Breast epithelium (tissue), 3 donors: ENCODE data around the gene LONP2.
A peak's percentile ranks its signal among the peaks of the same experiment; 100 is the strongest.

Experiments
- POLR2AphosphoS5 ChIP-seq, 3 donors: sonication (generic); formaldehyde crosslinking; IDR thresholded peaks; one replicate each; pipeline ENCODE4 v1.6.1; 2017; ENCODE audit warnings: antibody characterized with exemption in 3 of 3
- TF ChIP-seq, protein P1 (sequence below), 3 donors: fragments of 450-650 bp; IDR thresholded peaks; one replicate each; pipeline ENCODE4 v1.5.1; 2016 to 2017; ENCODE audit warnings: antibody characterized with exemption in 3 of 3, mild to moderate bottlenecking in 3 of 3, moderate library complexity in 3 of 3

DNA sequence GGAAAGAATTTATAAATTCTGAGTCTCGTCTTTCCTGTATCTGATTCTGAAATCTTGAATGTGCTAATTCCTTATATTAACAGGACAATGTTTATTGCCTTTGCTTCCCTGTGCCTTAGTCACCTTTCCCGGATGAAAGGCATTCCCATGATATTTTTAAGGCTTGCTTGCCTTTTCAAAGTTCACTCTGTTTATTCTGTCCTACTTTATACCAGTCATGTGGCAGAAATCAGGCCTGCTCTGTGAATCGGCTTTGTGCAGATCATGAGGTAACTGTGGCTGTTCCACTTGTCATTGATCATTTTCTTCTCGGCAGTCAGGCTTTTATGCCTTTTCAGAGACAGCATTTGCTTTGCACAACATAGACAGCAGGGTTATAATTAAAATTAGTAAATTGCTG is 32.0 kb downstream of the LONP2 start:
- TF ChIP-seq, protein P1, sequence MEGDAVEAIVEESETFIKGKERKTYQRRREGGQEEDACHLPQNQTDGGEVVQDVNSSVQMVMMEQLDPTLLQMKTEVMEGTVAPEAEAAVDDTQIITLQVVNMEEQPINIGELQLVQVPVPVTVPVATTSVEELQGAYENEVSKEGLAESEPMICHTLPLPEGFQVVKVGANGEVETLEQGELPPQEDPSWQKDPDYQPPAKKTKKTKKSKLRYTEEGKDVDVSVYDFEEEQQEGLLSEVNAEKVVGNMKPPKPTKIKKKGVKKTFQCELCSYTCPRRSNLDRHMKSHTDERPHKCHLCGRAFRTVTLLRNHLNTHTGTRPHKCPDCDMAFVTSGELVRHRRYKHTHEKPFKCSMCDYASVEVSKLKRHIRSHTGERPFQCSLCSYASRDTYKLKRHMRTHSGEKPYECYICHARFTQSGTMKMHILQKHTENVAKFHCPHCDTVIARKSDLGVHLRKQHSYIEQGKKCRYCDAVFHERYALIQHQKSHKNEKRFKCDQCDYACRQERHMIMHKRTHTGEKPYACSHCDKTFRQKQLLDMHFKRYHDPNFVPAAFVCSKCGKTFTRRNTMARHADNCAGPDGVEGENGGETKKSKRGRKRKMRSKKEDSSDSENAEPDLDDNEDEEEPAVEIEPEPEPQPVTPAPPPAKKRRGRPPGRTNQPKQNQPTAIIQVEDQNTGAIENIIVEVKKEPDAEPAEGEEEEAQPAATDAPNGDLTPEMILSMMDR (IDR thresholded peaks at IDR 0.05): no peak
- TF ChIP-seq POLR2AphosphoS5 (IDR thresholded peaks at IDR 0.05): peak in 1 of 3 donors; percentile 28
